Measurements from ENCODE around the gene IFT43.

The IFT43 gene

GRCh38 chr14:75985618-75986438, at the start of gene IFT43:
TSS of gene IFT43 (plus strand) at chr14:75985763. CDS start at chr14:75985787, 24 bp downstream.
- no peak for FAIRE-seq

- no peak for FAIRE-seq
Measured at GRCh38 chr14:75939200-75939599, 46.4 kb upstream of the IFT43 start.

GRCh38 chr14:75941030-75941429, 44.5 kb upstream of the IFT43 start:
- no peak for FAIRE-seq

GRCh38 chr14:75944607-75945241, 40.8 kb upstream of the IFT43 start:
- FAIRE-seq, result no peak

DNA sequence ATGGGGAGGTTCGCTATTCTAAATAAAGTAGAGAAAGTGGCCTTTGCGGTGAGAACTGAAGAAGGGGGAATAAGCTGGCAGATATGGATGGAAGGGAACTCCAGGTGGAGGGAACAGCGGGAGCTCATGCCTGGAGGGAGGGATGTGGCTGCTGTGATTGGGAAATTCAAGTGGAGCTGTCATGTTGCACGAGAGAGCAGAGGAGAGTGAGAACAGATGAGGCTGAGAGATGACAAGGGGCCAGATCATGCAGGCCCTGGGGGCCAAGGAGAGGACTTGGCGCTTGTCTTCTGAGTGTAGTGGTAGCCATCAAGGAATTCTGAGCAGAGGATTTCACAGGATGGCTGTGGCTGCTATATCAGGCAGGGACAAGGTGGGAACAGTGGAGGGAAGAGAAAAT, 38.8 kb upstream of the IFT43 start:
- no peak for FAIRE-seq

DNA sequence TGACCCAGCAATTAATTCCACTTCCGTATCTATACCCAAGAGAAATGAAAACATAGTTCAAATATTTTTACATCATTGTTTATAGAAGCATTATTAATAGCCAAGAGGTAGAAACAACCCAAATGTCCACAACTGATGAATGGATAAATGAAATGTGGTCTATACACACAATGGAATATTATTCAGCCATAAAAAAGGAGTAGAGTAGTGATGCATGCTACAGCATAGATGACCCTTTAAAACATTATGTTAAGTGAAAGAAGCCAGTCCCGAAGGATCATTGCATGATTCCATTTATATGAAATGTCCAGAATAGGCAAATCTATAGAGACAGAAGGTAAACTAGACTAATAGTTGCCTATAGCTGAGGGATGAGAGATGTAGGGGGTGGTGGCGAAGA, 33.1 kb upstream of the IFT43 start:
- FAIRE-seq, result no peak

DNA sequence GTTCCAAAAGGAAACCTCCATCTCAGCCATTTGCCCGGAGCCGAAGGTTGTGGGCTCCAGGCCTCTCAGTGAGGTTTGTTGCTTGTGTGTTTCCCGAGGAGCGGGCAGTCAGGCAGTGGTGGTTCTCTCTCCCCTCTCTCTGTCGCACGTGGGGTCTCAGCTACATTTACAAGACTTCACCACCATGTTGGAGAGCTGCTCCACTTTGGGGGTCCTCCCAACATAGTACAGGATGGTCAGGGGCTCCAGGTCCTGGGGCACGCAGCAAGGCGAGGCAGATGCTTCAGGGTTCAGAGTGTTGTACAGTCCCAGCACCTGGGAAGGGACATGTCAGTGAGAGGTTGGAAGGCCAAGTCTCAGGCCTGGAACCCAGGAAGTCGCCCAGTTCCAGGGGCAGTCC, 26.5 kb upstream of the IFT43 start:
- no peak for FAIRE-seq

DNA sequence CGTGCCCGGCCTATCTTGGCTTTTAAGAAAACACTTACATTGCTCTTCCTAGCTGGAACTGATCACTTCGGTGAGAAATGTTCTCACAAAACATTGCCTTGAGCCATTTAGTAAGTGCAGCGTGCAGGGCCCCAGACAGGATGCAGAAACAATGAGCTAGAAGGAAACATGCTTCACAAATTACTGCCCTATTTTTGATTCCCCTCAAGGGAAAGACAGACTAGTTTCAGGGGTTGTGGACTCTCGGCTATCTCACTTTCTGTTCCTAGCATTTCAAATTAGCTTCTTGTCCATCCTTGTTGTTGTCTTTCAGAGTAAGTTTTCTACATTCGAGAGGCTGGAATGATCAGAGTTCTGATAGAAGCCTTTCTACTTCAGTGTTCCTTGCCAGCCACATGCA, 25.3 kb upstream of the IFT43 start:
- no peak for FAIRE-seq

- FAIRE-seq, result no peak
Measured at GRCh38 chr14:75961662-75962061, 23.9 kb upstream of the IFT43 start.

DNA sequence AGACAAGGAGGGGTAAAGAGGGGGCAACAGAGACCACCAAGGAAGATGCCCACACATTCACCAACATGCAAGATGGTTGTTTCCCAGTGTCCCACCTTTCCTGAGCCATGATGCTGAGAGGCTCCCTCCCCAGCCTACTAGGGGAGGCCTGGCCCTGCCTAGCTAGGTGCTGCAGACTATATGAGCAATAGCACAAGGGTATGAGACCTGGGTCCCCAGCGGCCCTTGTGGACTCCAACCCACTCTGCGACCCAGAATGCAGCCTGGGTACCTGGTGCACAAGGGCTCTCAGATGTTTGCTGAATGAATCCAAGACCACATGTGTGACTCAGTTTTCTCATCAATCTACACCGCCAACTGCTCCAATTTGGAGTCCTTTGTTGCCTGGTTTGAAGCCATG, 17.7 kb upstream of the IFT43 start:
- FAIRE-seq, result no peak

DNA sequence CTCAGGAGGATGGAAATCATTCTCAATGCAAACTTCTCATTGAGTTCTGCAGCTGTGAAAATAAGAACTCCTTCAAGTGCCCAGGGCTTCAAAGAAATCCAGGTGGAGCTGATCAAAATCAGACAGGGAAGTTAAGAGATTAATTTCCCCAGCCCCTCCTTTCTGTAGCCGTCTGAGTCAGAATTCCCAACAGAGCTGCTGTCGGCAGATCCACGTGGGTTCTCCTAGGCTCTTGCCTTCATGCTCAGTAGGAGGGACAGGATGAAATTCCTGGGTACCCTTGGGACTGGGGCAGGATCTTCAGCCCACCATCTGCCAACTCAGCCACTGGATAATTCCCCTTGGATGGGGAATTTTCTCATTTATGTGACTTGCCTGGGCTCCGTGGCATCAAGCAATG, 17.1 kb upstream of the IFT43 start:
- FAIRE-seq, result no peak

GRCh38 chr14:75969126-75969525, 16.4 kb upstream of the IFT43 start:
- no peak for FAIRE-seq

GRCh38 chr14:75969891-75970290, 15.7 kb upstream of the IFT43 start:
- FAIRE-seq, result no peak

DNA sequence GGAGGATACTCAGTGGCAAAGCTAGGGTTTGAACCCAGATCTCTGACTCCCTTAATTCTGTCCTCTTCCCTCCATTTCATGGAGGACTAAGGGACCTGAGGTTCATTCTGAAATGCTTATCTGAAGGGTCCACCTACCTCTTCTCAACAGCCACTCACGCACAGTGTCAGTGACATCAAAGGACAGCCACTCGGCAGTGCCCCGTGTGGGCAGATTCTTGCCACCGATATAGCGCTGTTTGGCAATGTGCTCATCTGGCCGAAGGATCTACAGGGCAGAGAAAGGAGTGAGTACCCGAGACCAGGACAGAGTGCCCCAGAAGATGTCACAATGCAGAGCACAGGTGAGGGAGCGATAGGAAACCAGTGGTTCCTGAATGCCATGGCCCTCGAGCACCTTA, 14.6 kb upstream of the IFT43 start:
- no peak for FAIRE-seq

GRCh38 chr14:75971509-75971908, 14.1 kb upstream of the IFT43 start:
- FAIRE-seq, result no peak

DNA sequence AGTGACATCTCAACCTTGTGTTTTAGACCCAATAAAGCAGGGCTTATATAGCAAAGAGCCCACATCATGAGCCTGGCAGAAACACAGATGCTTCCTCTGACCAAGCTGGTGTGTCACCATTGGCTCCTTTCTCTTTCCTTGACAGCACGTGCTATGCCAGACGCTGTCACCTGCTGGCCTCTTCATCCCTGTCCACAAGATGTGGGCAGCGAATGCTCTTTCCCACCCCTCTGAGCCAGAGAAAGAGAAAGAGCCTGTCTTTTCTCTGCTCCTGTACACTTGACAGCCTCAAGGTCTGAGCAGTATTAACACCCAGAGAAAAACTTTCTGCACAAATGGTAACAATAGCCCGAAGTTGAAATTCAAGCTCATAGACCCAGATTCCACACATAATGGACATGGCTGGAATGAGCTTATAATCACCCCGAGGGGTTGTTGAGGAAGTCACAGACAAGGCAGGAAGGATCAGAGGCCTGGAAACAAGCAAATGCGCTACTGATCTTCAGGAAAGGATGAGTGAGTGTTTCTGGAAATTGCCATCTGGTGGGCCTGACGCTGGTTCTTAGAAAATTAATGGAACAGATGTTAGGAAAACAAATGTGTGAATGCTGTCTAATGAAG, 12.7 kb upstream of the IFT43 start:
- FAIRE-seq, result no peak

- FAIRE-seq, result no peak
Measured at GRCh38 chr14:75976826-75977581, 8.6 kb upstream of the IFT43 start.

DNA sequence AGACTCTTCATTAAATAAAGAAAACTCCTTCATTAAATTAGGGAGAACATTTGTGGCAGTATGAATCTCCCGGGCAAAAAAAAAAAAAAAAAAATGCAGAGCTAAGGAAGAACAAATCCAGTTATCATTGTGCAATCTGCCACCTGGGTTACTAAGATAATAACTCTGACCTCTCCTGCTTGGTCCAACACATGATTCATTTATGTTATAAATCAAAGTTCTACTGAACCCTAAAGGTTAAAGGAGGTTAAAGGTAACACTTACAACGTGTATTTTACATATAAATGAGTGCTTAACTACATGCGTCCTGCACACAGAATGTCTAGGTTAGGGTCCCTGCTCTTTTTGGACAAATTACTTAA, 8.0 kb upstream of the IFT43 start:
- no peak for FAIRE-seq

- no peak for FAIRE-seq
Measured at GRCh38 chr14:75978249-75978731, 7.3 kb upstream of the IFT43 start.

- FAIRE-seq, result no peak
Measured at GRCh38 chr14:75979071-75979571, 6.4 kb upstream of the IFT43 start.

DNA sequence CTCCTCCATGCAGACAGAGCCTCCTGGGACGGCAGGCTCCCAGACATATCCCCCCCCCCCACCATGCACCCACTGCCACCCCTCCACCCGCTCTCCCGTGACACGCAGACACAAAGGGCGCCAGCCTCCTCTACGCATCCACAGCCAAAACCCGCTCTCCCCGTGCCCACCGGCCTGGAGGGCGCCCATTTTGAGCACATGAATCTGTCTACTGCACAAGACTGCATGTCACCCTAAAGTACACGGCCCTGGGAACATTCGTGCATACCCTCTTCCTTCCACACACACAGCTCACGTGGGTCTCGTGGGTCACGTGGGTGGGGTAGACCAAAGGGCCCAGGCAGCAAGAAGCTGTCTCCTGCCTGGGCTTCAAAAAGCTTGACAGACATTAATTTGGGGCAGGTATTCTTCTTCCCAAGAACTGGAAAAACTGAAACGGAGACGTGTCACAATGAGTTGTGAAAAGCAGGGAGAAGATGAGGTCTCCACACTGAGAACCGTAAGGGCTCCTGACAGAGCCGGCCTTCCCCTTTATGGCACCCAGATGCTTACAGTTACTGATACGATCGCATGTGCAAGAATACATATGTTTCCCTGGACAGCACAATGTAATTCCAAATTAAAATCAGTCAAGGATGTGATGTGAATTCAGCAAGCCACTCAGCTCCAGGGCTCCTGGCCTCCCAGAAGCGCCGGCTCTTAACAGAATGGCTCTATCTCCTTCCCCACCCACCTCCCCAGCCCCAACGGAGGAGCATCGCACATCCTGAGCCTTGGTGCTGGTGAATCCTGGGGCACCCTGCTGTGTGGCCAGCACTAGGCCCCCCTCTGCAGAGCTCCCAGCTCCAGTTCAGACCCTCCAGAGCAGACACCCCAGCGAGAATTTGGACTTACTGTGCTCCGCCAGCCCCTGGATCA, 5.7 kb upstream of the IFT43 start:
- no peak for FAIRE-seq

DNA sequence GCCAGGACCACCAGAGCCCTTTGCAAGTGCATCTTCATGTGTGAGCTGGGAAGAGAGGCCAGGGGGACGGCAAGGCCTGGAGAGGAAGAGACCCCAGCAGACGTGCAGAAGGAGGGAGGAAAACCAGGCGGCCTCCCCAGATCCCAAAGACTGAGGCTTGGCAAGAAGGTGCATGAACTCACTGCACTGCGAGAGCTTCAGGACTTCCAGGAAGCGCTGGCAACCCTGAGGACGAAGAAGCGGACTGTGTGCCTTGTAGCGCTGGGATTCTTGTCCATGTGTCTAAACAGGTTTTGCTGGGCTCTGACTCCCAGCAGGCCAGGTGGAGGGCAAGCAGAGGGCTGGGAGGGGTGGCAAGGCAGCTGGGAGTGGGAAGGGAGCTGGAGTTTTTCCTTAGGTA, 4.7 kb upstream of the IFT43 start:
- no peak for FAIRE-seq

All from A204.1 (cell line).